H1 (cell line): Measurements from ENCODE around the gene IP6K1.

Source experiments
- FOSL1 ChIP-seq: IDR thresholded peaks from 2 replicates; pipeline ENCODE4 v1.6.1; 2011; ENCODE audit warnings: mild to moderate bottlenecking, low read depth, low read length, moderate library complexity; ENCODE audit not compliant: insufficient read depth
- MAFK ChIP-seq: IDR thresholded peaks from 2 replicates; pipeline ENCODE4 v1.6.1; 2012; ENCODE audit warnings: low read depth, mild to moderate bottlenecking, improper control_type of control experiment, low read length
- POLR2AphosphoS5 ChIP-seq: IDR thresholded peaks from 2 replicates; pipeline ENCODE4 v1.6.1; 2011; ENCODE audit warnings: low read depth, low read length

DNA sequence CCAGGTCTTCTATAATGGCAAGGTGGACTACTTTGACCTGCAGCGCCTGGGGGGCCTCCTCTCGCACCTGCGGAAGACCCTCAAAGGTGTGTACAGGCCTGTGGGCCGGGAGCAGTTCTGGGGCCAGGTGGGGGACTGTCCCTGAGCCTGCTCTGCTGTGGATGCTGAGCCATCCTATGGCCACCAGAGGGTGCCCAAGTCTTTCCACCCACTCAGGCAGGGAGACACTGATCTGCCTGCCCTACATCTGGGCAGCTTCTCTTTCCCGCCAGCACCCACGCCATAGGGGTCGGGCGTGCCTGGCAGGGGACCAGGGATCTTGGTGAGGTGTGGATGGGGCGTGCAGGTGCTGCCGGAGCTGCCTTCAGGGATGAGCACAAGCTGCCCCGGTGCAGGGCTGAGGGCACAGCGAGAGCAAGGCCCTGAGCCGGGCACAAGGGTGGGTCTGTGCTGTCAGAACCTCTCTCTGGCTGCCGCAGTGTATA, 82.9 kb downstream of the IP6K1 start:
- no peak for TF ChIP-seq POLR2AphosphoS5
- TF ChIP-seq MAFK, result no peak
- TF ChIP-seq FOSL1, result no peak
